Activated naive CD8-positive, alpha-beta T cell treated with anti-CD3 and anti-CD28 coated beads, Interleukin-2, amount 50 U/mL, for 16 hours (primary cell): Measurements from ENCODE around the gene CREB1.

Experiments used
- DNase-seq: peaks from one replicate; pipeline ENCODE4 v3.0.0-alpha.2; 2020; ENCODE audit warnings: low read depth, low spot score

The CREB1 gene

GRCh38 chr2:207540431-207540830, 10.7 kb downstream of the CREB1 start:
- DNase-seq: no peak

- DNase-seq: no peak
These were observed 12.2 kb downstream of the CREB1 start for GRCh38 chr2:207541933-207542332.

- DNase-seq: no peak
These were observed 13.5 kb downstream of the CREB1 start for GRCh38 chr2:207543272-207543671.

DNA sequence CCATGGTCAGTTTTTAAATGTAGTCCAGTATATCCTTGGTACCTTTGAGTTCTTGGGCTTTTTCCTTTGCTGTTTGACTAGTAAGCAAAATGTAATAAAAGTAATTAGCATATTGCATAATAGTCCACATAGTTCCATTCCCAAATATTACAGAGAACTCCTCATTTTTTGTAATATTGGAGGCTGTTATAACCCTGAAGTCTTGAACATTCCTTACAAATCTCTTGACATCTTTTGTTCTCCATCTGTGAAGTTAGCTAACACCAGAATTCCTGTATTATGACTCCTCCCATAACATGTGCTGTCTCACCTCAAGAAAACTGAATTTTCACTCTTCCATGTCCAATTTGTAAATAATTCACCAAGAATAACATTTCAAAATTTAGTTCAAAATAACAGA, 17.1 kb downstream of the CREB1 start:
- DNase-seq: no peak

DNA sequence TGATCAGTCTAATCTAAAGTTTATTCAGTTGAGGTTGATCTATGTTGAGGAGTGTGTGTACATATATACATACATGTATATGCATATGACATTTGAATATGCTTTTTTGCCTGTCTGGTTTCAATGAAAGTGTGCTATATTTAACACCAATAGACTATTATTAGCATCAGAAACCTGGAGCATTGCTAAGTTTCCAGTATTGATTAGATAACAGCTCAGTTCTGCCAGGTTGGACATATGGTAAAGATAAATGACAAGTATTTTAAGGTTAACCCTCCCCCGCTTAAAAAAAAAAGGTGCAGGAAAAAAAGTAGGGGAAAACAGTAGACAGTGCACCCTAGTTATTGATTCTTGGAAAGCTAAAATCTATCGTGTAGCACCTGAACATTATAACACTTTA, 19.4 kb downstream of the CREB1 start:
- DNase-seq: no peak

DNA sequence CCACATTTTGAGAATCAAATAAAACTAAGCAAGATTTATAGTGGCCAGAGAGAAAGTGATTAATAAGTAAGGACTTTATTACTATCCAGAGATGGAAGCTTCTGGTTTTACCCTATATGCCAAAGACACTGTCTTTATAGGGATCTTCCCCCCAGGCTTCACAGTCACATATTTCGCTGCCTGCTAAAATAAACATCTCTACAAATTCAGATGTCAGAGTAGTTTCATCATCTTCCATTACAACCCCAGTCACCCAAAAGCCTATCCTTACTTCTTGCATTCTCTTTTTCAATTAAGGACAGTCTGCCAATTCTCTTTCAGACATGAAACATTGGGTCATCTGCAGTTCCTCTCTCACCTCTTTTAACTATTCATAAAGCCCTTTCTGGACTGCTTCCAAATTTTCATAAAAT, 28.3 kb downstream of the CREB1 start:
- no peak for DNase-seq

- DNase-seq: no peak
These were observed 31.8 kb downstream of the CREB1 start for GRCh38 chr2:207561386-207562080.

DNA sequence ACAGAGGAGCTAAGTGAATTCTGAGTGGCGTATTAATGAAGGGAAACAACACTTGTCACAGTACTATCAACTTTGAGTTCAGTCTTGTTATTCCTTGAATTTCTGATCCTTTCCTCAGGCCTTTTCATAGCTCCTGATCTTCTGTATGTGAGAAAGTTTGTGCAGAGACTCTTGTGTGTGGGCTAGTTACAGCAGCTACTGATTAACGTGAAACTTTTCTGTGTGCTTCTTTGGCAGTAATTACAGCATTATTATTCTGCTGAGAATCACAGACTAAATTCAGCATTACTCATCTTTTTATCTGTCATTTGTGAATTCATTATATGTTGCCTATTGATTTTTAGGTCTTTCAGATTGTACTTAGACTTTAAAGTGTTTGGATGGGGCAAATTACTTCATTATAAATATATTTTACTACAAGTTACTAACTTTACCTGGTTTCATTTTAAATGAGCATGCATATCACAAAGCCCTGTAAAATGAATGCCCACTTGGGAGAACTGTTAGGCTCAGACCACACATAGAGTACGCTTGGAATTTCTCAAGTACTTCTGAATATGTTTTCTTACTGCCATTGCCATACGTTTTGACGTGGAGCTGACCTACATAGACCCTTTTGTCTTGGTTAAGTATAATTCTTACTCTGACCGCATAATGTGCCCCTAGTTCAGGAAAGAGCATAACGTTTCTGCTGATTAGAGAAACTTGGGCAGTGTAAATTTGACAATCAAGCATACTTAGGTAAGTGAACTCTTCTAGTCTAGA, 36.2 kb downstream of the CREB1 start:
- no peak for DNase-seq

GRCh38 chr2:207567671-207568070, 37.9 kb downstream of the CREB1 start:
- DNase-seq: no peak

- DNase-seq: no peak
These were observed 41.6 kb downstream of the CREB1 start for GRCh38 chr2:207571370-207571769.

DNA sequence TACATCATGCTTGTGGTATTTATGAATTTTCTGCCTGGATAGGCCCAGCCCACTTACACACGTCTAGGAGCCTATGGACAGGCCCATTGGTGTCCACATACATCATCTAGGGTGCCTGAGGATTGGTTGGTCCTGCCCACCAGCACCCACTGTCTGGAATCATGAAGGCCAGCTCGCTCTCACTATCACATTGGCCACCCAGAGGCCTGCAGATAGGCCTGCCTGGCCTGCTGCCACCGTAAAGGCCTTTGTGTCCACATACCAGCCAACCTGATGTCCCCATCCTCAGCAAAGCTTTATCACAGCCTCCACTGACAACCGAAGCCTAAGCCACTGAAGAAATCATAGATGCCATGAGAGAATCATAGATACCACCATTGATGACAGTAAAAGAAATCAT, 55.2 kb downstream of the CREB1 start:
- no peak for DNase-seq

DNA sequence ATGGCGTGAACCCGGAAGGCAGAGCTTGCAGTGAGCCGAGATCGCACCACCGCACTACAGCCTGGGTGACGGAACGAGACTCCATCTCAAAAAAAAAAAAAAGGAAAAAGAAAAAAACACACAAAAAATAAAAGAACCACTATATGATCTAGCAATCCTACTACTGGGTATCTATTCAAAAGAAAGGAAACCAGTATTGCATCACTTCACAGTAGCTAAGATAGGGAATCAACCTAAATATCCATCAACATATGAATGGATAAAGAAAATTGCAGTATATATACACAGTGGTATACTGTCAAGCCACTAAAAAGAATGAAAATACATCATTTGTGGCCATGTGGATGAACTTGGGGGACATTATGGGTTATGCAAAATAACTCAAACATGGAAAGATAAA, 57.5 kb downstream of the CREB1 start:
- no peak for DNase-seq

- no peak for DNase-seq
These were observed 59.4 kb downstream of the CREB1 start for GRCh38 chr2:207589143-207589542.

DNA sequence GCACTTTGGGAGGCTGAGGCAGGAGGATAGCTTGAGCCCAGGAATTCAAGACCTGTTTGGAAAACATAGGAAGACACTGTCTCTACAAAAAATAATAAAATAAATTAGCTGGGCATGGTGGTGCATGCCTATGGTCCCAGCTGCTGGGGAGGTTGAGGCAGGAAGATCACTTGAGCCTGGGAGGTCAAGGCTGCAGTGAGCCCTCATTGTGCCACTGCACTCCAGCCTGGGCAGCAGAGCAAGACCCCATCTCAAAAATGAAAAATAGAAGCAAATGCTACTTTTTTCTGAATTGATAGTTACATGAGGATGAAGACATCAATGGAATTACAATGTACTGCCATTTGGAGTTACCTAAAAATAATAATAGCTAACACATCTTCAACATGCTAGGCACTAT, 63.5 kb downstream of the CREB1 start:
- no peak for DNase-seq

- DNase-seq: no peak
These were observed 64.5 kb downstream of the CREB1 start for GRCh38 chr2:207594264-207594663.

DNA sequence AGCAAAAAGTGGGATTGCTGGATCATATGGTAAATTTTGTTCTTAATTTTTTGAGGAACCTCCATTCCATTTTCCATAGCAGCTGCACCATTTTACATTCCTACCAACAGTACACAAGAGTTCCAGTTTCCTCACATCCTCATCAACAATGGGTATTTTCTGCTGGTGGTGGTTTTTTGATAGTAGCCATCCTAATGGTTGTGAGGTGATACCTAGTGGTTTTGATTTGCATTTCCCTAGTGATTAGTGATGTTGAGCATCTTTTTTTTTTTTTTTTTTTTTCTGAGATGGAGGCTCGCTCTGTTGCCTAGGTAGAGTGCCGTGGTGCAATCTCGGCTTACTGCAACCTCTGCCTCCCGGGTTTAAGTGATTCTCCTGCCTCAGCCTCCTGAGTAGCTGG, 65.0 kb downstream of the CREB1 start:
- no peak for DNase-seq

DNA sequence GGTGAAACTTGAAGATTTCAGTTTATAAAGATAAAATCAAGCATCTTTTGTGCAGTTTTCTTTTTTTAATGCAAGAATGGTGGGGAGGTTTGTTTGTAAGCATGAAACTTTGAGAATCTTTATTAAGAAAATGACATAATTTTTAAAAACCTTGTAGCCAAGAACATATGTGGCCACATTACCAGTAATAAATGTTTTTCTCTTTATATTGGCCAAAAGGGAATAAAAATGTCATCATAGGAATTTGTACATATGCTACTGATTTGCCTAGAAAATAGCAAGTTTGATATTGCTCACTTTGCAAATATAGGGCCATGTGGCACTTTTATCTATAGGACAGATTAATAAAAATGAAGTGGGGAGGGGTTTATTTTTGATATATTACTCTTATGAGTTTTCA, 69.9 kb downstream of the CREB1 start:
- DNase-seq: no peak

DNA sequence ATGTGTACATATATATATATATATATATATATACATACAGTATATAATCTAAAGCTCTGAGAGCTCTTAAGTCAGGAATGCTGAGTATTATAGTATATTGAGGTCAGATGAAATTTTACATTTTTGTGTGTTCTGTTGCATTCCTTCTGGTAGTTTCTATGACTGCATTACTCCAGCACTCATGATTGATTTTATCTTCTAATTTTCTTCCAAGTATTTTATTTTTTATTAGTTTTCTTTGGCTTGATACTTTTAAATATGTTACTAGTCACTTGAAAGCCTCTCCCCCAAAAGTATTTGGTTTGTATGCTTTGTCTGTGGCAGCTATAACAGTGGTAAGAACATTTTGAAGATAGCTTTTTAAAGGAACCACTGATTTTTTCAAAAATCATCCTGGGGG, 70.5 kb downstream of the CREB1 start:
- no peak for DNase-seq

DNA sequence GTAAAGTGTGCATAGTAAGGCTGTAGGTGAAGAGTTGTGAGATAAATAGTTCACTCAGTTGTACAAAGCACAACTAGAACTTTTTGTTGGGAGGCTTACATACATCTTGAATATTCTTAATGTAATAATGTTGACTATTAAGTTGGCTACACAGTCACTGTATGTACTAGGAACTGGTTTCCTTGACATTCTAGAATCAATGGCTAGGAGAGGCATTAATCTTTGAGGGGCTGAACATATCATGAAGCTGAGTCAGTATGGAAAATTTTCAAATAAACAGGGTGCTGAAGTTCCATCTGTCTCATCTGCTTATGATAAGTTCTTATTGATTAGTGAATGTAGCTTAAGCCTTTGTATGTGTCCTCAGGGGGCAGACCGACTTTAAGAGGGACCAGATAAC, 72.0 kb downstream of the CREB1 start:
- no peak for DNase-seq

DNA sequence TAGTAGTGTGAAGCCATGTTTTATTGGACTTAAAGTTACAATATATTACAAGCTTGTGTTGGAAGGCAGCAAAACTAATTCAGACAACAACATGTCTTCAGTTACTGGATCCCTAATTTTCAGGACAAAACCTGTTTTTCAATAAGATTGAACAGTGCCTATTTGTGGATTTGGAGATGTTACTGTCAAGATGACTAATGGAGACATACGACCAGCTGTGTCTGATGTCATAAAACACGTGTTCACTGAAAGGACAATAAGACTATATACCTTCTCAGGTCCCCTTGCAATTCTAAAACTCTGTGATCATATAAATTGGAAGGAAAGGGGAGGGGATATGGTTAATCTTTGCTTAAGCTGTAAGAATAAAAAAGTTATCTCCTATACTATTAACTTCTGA, 73.7 kb downstream of the CREB1 start:
- no peak for DNase-seq

GRCh38 chr2:207606399-207606798, 76.6 kb downstream of the CREB1 start:
- no peak for DNase-seq

DNA sequence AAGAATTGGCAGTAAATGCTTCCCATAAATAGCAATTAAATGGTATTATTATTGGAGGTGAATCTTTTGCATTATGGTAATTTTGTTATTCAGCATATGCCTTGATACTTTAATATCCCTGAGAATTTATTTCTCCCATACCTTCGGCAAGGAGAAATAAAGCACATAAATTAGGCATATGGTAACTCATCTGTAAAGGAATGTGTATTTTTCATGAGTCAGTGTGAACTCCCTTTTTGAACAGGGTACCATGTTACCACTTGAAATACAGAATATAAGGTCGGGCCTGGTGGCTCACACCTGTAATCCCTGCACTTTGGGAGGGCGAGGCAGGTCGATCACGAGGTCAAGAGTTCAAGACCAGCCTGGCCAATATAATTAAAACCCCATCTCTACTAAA, 77.1 kb downstream of the CREB1 start:
- no peak for DNase-seq

GRCh38 chr2:207612714-207613113, 83.0 kb downstream of the CREB1 start:
- DNase-seq: no peak
